HG02763 (cell line): ENCODE results near the gene MACF1.
"Not testable (repeated sequence)": the region's sequence is repeated elsewhere in the genome, so short reads cannot be mapped to it uniquely, and the experiment has no call there.

ENCODE experiments used
- ATAC-seq: cut with Tn5 transposase; IDR thresholded peaks from one replicate; pipeline ENCODE4 v1.9.1; 2021; ENCODE audit warnings: mild to moderate bottlenecking, moderate library complexity; ENCODE audit not compliant: unreplicated experiment

The MACF1 gene

GRCh38 chr1:39501666-39502065 lies 297.2 kb downstream of the MACF1 start:
- no peak for ATAC-seq

- not testable (repeated sequence) for ATAC-seq
Measured at GRCh38 chr1:39504436-39504835, 299.9 kb downstream of the MACF1 start.

GRCh38 chr1:39505289-39505688 lies 300.8 kb downstream of the MACF1 start:
- no peak for ATAC-seq

GRCh38 chr1:39507230-39507928 lies 302.9 kb downstream of the MACF1 start:
- no peak for ATAC-seq

- no peak for ATAC-seq
Measured at GRCh38 chr1:39508266-39508665, 303.8 kb downstream of the MACF1 start.

- peak; percentile 16 for ATAC-seq
Measured at GRCh38 chr1:39508857-39509305, 304.4 kb downstream of the MACF1 start.

- peak; percentile 47 for ATAC-seq
Measured at GRCh38 chr1:39509360-39510009, 305.0 kb downstream of the MACF1 start.

GRCh38 chr1:39510570-39511186 lies 306.2 kb downstream of the MACF1 start:
- not testable (repeated sequence) for ATAC-seq

- not testable (repeated sequence) for ATAC-seq
Measured at GRCh38 chr1:39511477-39511876, 307.0 kb downstream of the MACF1 start.

- not testable (repeated sequence) for ATAC-seq
Measured at GRCh38 chr1:39512234-39512847, 307.8 kb downstream of the MACF1 start.

GRCh38 chr1:39514710-39515124 lies 310.2 kb downstream of the MACF1 start:
- not testable (repeated sequence) for ATAC-seq

- ATAC-seq, result not testable (repeated sequence)
Measured at GRCh38 chr1:39515131-39516086, 310.9 kb downstream of the MACF1 start.

- not testable (repeated sequence) for ATAC-seq
Measured at GRCh38 chr1:39516841-39517240, 312.3 kb downstream of the MACF1 start.

GRCh38 chr1:39517936-39518335 lies 313.4 kb downstream of the MACF1 start:
- not testable (repeated sequence) for ATAC-seq

- ATAC-seq, result not testable (repeated sequence)
Measured at GRCh38 chr1:39519376-39519775, 314.9 kb downstream of the MACF1 start.

GRCh38 chr1:39522221-39522620 lies 317.7 kb downstream of the MACF1 start:
- not testable (repeated sequence) for ATAC-seq

- no peak for ATAC-seq
Measured at GRCh38 chr1:39522661-39523567, 318.4 kb downstream of the MACF1 start.

- no peak for ATAC-seq
Measured at GRCh38 chr1:39524171-39524570, 319.7 kb downstream of the MACF1 start.
